NCI-H1417 (cell line): Measurements from ENCODE around the gene GTF2A1L.
"Not testable (repeated sequence)": the region's sequence is repeated elsewhere in the genome, so short reads cannot be mapped to it uniquely, and the experiment has no call there.

ENCODE experiments used
- DNase-seq, 3 experiments: peaks; one replicate each; lab custom pipeline; 2025; lab: John Stamatoyannopoulos, UW

The GTF2A1L gene

GRCh38 chr2:48699348-48699930 lies 81.8 kb downstream of the GTF2A1L start:
- peak in 1 of 3 experiments; percentile 15 for DNase-seq

- not testable (repeated sequence) for DNase-seq
These were observed 86.0 kb downstream of the GTF2A1L start for GRCh38 chr2:48703621-48704020.

GRCh38 chr2:48707466-48707865 lies 89.8 kb downstream of the GTF2A1L start:
- peak in 2 of 3 experiments; percentile 19 to 58 for DNase-seq

GRCh38 chr2:48709096-48710034 lies 91.7 kb downstream of the GTF2A1L start:
- no peak for DNase-seq

- no peak for DNase-seq
These were observed 93.7 kb downstream of the GTF2A1L start for GRCh38 chr2:48711343-48711742.

GRCh38 chr2:48712151-48712550 lies 94.5 kb downstream of the GTF2A1L start:
- no peak for DNase-seq

GRCh38 chr2:48713647-48714046 lies 96.0 kb downstream of the GTF2A1L start:
- DNase-seq: no peak

GRCh38 chr2:48714245-48714644 lies 96.6 kb downstream of the GTF2A1L start:
- no peak for DNase-seq

- DNase-seq: peak in 1 of 3 experiments; percentile 11
These were observed 97.6 kb downstream of the GTF2A1L start for GRCh38 chr2:48715042-48715899.

GRCh38 chr2:48715956-48716355 lies 98.3 kb downstream of the GTF2A1L start:
- DNase-seq: peak in 1 of 3 experiments; percentile 34

- DNase-seq: no peak
These were observed 100.2 kb downstream of the GTF2A1L start for GRCh38 chr2:48717846-48718245.

- DNase-seq: peak; percentile 58 to 85 (median 62)
These were observed 102.0 kb downstream of the GTF2A1L start for GRCh38 chr2:48719480-48720177.

- DNase-seq: no peak
These were observed 103.5 kb downstream of the GTF2A1L start for GRCh38 chr2:48721158-48721557.

GRCh38 chr2:48722391-48722790 lies 104.7 kb downstream of the GTF2A1L start:
- no peak for DNase-seq

GRCh38 chr2:48723129-48723528 lies 105.5 kb downstream of the GTF2A1L start:
- no peak for DNase-seq

- DNase-seq: no peak
These were observed 106.6 kb downstream of the GTF2A1L start for GRCh38 chr2:48724278-48724677.

- DNase-seq: no peak
These were observed 108.2 kb downstream of the GTF2A1L start for GRCh38 chr2:48725696-48726494.

GRCh38 chr2:48727560-48727959 lies 109.9 kb downstream of the GTF2A1L start:
- peak in 2 of 3 experiments; percentile 39 to 46 for DNase-seq

GRCh38 chr2:48728295-48728694 lies 110.6 kb downstream of the GTF2A1L start:
- no peak for DNase-seq

GRCh38 chr2:48728840-48729239 lies 111.2 kb downstream of the GTF2A1L start:
- peak in 2 of 3 experiments; percentile 71 to 87 for DNase-seq
